GM23338 (cell line): ENCODE results near the gene AHDC1.

Source experiments
- CREB1 ChIP-seq: fragments of 250-450 bp; sonication (Bioruptor Pico); IDR thresholded peaks from 2 replicates; pipeline ENCODE4 v1.5.0; 2020; ENCODE audit warnings: low read depth, mild to moderate bottlenecking, moderate library complexity
- CTCF ChIP-seq, 2 experiments: fragments of 200-600 bp in 1 of 2; sonication (generic) in 1 of 2; conservative IDR thresholded peaks; 2 replicates each; pipeline versions ENCODE4 v1.5.1 to v1.6.1; 2016 to 2017; ENCODE audit warnings: antibody characterized with exemption in 2 of 2, low read depth in 2 of 2, mild to moderate bottlenecking in 2 of 2, moderate library complexity in 1 of 2
- EZH2 ChIP-seq: fragments of 200-600 bp; sonication (generic); IDR thresholded peaks from one replicate; pipeline ENCODE4 v1.8.0; 2017; ENCODE audit warnings: antibody characterized with exemption, mild to moderate bottlenecking, low read depth; ENCODE audit not compliant: unreplicated experiment
- EZH2phosphoT487 ChIP-seq: fragments of 200-600 bp; sonication (generic); IDR thresholded peaks from one replicate; pipeline ENCODE4 v1.8.1; 2018; ENCODE audit warnings: antibody characterized with exemption; ENCODE audit not compliant: unreplicated experiment
- POLR2AphosphoS5 ChIP-seq: IDR thresholded peaks from 2 replicates; pipeline ENCODE4 v1.6.1; 2016; ENCODE audit warnings: antibody characterized with exemption, low read depth
- REST ChIP-seq: IDR thresholded peaks from one replicate; pipeline ENCODE4 v1.6.1; 2018; ENCODE audit warnings: antibody characterized with exemption; ENCODE audit not compliant: unreplicated experiment
- ZNF331 ChIP-seq: fragments of 250-450 bp; sonication (Bioruptor Pico); IDR thresholded peaks from 2 replicates; pipeline ENCODE4 v1.5.0; 2020; ENCODE audit warnings: low read depth, mild to moderate bottlenecking, moderate library complexity

- TF ChIP-seq CTCF (conservative IDR thresholded peaks at IDR 0.05; ENCODE audit: low read depth in 2 of 2) (no peak), CREB1 (CRISPR knock-in tag) (no peak), EZH2 (no peak), POLR2AphosphoS5 (no peak), ZNF331 (no peak), REST (no peak), EZH2phosphoT487 (no peak)
Measured at GRCh38 chr1:27634985-27635367, 31.0 kb upstream of the AHDC1 start, which contains the start of gene FGR.
